ENCODE results near the gene PSMB5. TPM values are rescaled to one million over a fixed set of nuclear protein-coding genes. Genes with fewer than 3 reads are reported as not detected.

The PSMB5 gene
- total and polyA plus RNA-seq, 2 of the 13 experiments (the other 11 are each of a cell fraction or from before 2014, with no cell fraction given), result 705 to 871 TPM

DNA sequence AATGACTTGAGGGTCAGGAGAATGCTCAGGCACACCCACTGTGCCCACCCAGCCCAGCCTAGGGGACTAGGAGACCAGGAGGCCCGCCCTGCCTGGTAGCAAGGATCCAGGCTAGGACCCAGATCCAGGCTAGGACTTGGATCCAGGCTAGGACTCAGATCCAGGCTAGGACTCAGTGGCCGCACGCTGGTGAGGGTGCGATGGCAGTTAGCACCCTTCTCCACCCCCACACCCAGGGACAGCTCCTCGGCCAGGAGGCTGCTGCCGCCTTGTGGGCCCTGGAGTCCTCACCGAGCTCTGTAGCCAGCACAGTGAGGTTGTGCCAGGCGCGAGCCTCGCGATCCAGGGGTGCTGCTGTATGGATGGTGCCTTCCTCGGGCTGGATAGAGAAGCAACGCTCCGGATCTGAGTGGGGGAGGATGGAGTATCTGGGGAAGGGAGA lies 17.5 kb upstream of the PSMB5 start (continued):
- TF ChIP-seq MEIS2 (CRISPR knock-in tag; IDR thresholded peaks at IDR 0.05), result no peak
- no peak for TF ChIP-seq EZH2 (conservative IDR thresholded peaks at IDR 0.05; ENCODE audit: low read depth, low read length)
- TF ChIP-seq, protein P1, sequence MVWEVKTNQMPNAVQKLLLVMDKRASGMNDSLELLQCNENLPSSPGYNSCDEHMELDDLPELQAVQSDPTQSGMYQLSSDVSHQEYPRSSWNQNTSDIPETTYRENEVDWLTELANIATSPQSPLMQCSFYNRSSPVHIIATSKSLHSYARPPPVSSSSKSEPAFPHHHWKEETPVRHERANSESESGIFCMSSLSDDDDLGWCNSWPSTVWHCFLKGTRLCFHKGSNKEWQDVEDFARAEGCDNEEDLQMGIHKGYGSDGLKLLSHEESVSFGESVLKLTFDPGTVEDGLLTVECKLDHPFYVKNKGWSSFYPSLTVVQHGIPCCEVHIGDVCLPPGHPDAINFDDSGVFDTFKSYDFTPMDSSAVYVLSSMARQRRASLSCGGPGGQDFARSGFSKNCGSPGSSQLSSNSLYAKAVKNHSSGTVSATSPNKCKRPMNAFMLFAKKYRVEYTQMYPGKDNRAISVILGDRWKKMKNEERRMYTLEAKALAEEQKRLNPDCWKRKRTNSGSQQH (CRISPR knock-in tag; IDR thresholded peaks at IDR 0.05; ENCODE audit: low read depth), result no peak
- no peak for TF ChIP-seq REXO4 (CRISPR knock-in tag; IDR thresholded peaks at IDR 0.05; ENCODE audit: borderline replicate concordance)
- TF ChIP-seq IRF2 (CRISPR knock-in tag; IDR thresholded peaks at IDR 0.05), result no peak
- TF ChIP-seq, protein P2, sequence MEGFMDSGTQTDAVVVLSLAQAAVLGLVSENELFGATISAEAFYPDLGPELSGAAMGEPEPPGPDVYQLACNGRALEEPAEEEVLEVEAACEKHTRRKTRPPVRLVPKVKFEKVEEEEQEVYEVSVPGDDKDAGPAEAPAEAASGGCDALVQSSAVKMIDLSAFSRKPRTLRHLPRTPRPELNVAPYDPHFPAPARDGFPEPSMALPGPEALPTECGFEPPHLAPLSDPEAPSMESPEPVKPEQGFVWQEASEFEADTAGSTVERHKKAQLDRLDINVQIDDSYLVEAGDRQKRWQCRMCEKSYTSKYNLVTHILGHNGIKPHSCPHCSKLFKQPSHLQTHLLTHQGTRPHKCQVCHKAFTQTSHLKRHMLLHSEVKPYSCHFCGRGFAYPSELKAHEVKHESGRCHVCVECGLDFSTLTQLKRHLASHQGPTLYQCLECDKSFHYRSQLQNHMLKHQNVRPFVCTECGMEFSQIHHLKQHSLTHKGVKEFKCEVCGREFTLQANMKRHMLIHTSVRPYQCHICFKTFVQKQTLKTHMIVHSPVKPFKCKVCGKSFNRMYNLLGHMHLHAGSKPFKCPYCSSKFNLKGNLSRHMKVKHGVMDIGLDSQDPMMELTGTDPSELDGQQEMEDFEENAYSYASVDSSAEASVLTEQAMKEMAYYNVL (CRISPR knock-in tag; IDR thresholded peaks at IDR 0.05; ENCODE audit: borderline replicate concordance), result no peak
- TF ChIP-seq ZNF639 (CRISPR knock-in tag; conservative IDR thresholded peaks at IDR 0.05), result no peak
- no peak for TF ChIP-seq TBL1XR1 (IDR thresholded peaks at IDR 0.05; ENCODE audit: borderline replicate concordance, low read length, partially characterized antibody)
- TF ChIP-seq ZNF605 (CRISPR knock-in tag; IDR thresholded peaks at IDR 0.05), result no peak
- no peak for TF ChIP-seq CBX2 (IDR thresholded peaks at IDR 0.05; ENCODE audit: low read depth, low read length)
- no peak for TF ChIP-seq CBX2 (CRISPR knock-in tag; IDR thresholded peaks at IDR 0.05; ENCODE audit: low read depth)
- no peak for TF ChIP-seq SKI (IDR thresholded peaks at IDR 0.05; ENCODE audit: partially characterized antibody)
- TF ChIP-seq PCBP1 (IDR thresholded peaks at IDR 0.05; ENCODE audit: borderline replicate concordance, low read depth, low read length), result 0 out of 2 replicates have a peak, but pooled peaks have one; percentile 33
- 0 out of 2 replicates have a peak, but pooled peaks have one; percentile 19 for TF ChIP-seq MED1 (CRISPR knock-in tag; IDR thresholded peaks at IDR 0.05)
- TF ChIP-seq NR3C1 (CRISPR knock-in tag; IDR thresholded peaks at IDR 0.05), result no peak
- no peak for TF ChIP-seq ZNF101 (CRISPR knock-in tag; IDR thresholded peaks at IDR 0.05; ENCODE audit: borderline replicate concordance, low read depth)
- no peak for TF ChIP-seq SIX4 (CRISPR knock-in tag; IDR thresholded peaks at IDR 0.05)
- TF ChIP-seq EEA1 (CRISPR knock-in tag; IDR thresholded peaks at IDR 0.05; ENCODE audit: borderline replicate concordance), result no peak
- TF ChIP-seq DMTF1 (CRISPR knock-in tag; IDR thresholded peaks at IDR 0.05), result no peak
- 0 out of 2 replicates have a peak, but pooled peaks have one; percentile 57 for TF ChIP-seq EED (CRISPR knock-in tag; IDR thresholded peaks at IDR 0.05)
- TF ChIP-seq NFIC (IDR thresholded peaks at IDR 0.05; ENCODE audit: low read length), result no peak
- TF ChIP-seq SMYD3 (CRISPR knock-in tag; IDR thresholded peaks at IDR 0.05), result no peak
- TF ChIP-seq ZNF431 (CRISPR knock-in tag; IDR thresholded peaks at IDR 0.05; ENCODE audit: borderline replicate concordance, low read depth), result no peak
- no peak for TF ChIP-seq PHF20 (CRISPR knock-in tag; IDR thresholded peaks at IDR 0.05)
